ENCODE results near the gene OR1L8. TPM values are rescaled to one million over a fixed set of nuclear protein-coding genes. Genes with fewer than 3 reads are reported as not detected.

The OR1L8 gene
- total RNA-seq, 1 donor from 2014 or later, result not detected

DNA sequence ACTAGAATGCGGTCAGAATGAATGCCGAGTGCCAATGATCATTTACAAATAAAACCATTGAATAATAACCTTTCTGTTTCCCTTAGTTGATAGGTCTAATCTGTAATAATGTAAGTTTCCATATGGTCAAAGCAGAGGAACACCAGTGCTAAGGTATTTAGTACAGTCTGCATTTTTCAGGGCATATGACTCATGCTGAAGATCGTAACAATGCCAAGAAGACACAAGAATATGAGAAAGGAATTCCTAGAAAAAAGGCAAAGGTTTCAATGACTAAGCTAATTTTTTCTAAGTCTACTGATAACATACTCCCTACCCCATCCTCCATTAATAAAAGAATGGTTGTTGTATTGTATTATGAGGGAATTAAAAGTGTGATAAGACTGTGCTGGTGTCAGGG, 2.8 kb downstream of the OR1L8 start:
- no peak overlapping the region for H3K4me3 ChIP-seq
- no peaks in the 10 kb centered on the region for H3K36me3 ChIP-seq
- H3K27ac ChIP-seq, result no peak overlapping the region
- intact Hi-C loops (cut with DNase I), result no loop called here
- DNase-seq, result no peak
- H3K9me3 ChIP-seq, result no peaks in the 10 kb centered on the region
- no peaks in the 10 kb centered on the region for H3K4me1 ChIP-seq
- no peak for ATAC-seq
- TF ChIP-seq, protein P1, sequence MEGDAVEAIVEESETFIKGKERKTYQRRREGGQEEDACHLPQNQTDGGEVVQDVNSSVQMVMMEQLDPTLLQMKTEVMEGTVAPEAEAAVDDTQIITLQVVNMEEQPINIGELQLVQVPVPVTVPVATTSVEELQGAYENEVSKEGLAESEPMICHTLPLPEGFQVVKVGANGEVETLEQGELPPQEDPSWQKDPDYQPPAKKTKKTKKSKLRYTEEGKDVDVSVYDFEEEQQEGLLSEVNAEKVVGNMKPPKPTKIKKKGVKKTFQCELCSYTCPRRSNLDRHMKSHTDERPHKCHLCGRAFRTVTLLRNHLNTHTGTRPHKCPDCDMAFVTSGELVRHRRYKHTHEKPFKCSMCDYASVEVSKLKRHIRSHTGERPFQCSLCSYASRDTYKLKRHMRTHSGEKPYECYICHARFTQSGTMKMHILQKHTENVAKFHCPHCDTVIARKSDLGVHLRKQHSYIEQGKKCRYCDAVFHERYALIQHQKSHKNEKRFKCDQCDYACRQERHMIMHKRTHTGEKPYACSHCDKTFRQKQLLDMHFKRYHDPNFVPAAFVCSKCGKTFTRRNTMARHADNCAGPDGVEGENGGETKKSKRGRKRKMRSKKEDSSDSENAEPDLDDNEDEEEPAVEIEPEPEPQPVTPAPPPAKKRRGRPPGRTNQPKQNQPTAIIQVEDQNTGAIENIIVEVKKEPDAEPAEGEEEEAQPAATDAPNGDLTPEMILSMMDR (IDR thresholded peaks at IDR 0.05), result no peak
- no peaks in the 10 kb centered on the region for H3K27me3 ChIP-seq

DNA sequence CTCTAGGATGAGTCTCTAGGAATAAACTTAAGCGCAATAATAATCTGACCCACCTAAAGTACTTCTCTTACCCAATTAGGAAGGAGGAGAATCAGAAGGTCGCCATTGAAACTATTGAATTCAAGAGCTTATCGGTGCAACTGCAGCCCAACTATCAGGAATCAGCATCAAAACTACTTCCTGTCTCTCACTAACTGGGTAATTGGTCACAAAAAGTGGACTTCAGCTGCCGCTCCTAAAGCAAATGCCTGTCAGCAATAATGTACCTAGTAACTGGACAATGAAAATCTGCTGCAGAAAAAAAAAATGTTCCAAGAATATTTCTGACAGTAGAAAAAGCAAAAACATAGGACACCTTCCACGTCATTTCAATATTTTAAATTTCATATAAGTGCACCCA, 3.3 kb downstream of the OR1L8 start:
- Histone ChIP-seq H3K4me3 (no peak overlapping the region), H3K27me3 (no peaks in the 10 kb centered on the region), H3K4me1 (no peaks in the 10 kb centered on the region), H3K36me3 (no peaks in the 10 kb centered on the region), H3K27ac (no peak overlapping the region), H3K9me3 (no peaks in the 10 kb centered on the region)
- no peak for DNase-seq
- intact Hi-C loops (cut with DNase I), result no loop called here
- TF ChIP-seq, protein P1 (IDR thresholded peaks at IDR 0.05), result no peak
- ATAC-seq, result no peak

GRCh38 chr9:122572456-122572855, 10.7 kb downstream of the OR1L8 start:
- TF ChIP-seq, protein P1 (IDR thresholded peaks at IDR 0.05), result no peak
- H3K27me3 ChIP-seq, result no peaks in the 10 kb centered on the region
- H3K4me3 ChIP-seq, result no peak overlapping the region
- no peaks in the 10 kb centered on the region for H3K4me1 ChIP-seq
- no peaks in the 10 kb centered on the region for H3K36me3 ChIP-seq
- no peak overlapping the region for H3K27ac ChIP-seq
- DNase-seq, result no peak
- intact Hi-C loops (cut with DNase I), result no loop called here
- no peaks in the 10 kb centered on the region for H3K9me3 ChIP-seq
- no peak for ATAC-seq

- no peaks in the 10 kb centered on the region for H3K9me3 ChIP-seq
- H3K4me1 ChIP-seq, result no peaks in the 10 kb centered on the region
- ATAC-seq, result no peak
- no peak overlapping the region for H3K4me3 ChIP-seq
- intact Hi-C loops (cut with DNase I), result no loop called here
- DNase-seq, result no peak
- no peaks in the 10 kb centered on the region for H3K36me3 ChIP-seq
- no peak overlapping the region for H3K27ac ChIP-seq
- H3K27me3 ChIP-seq, result no peaks in the 10 kb centered on the region
- TF ChIP-seq, protein P1 (IDR thresholded peaks at IDR 0.05), result no peak
Measured at GRCh38 chr9:122567901-122568300, 15.3 kb downstream of the OR1L8 start.

DNA sequence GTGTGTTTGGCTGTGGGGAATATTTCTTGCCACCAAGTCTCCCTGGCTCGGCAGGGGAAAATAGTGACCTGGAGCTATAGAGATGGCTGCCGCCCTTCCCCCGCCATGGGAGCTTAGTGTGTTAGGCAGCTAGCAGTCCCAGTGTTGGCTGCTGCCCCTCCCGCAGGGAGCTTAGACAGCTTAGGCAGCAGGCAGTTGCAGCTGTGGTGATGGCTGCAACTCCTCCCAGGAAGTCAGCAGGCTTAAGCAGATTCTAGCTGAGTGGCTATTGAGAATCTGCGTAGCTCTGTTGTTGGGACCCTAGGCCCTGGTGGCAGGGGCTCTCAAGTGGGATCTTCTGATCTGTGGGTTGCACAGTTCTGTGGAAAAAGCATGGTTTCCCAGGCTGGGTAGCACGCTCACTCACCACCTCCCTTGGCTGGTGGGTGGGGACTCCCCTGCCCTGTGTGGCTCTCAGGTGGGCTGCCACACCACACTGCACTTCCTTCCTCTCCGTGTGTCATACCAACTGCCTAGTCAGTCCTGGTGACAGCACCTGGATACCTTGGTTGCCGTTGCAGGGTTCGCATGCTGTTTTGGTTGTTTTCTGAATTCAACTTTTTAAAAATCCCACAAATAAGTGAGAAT, 20.9 kb downstream of the OR1L8 start:
- H3K9me3 ChIP-seq, result no peaks in the 10 kb centered on the region
- no peaks in the 10 kb centered on the region for H3K27me3 ChIP-seq
- no peak overlapping the region for H3K27ac ChIP-seq
- DNase-seq, result no peak
- no peak overlapping the region for H3K4me3 ChIP-seq
- ATAC-seq, result no peak
- H3K36me3 ChIP-seq, result no peaks in the 10 kb centered on the region
- H3K4me1 ChIP-seq, result no peaks in the 10 kb centered on the region
- intact Hi-C loops (cut with DNase I), result no loop called here
- TF ChIP-seq, protein P1 (IDR thresholded peaks at IDR 0.05), result no peak

- no peaks in the 10 kb centered on the region for H3K36me3 ChIP-seq
- DNase-seq (no peak), ATAC-seq (no peak)
- H3K4me3 ChIP-seq, result no peak overlapping the region
- intact Hi-C loops (cut with DNase I), result no loop called here
- H3K9me3 ChIP-seq, result no peaks in the 10 kb centered on the region
- no peak overlapping the region for H3K27ac ChIP-seq
- TF ChIP-seq, protein P1 (IDR thresholded peaks at IDR 0.05), result no peak
- H3K27me3 ChIP-seq, result no peaks in the 10 kb centered on the region
- H3K4me1 ChIP-seq, result no peaks in the 10 kb centered on the region
Measured at GRCh38 chr9:122561446-122561845, 21.7 kb downstream of the OR1L8 start.

Data from upper lobe of right lung (tissue), 1 donor.